ENCODE measurements around the gene SELENOT. TPM values are rescaled to one million over a fixed set of nuclear protein-coding genes. Genes with fewer than 3 reads are reported as not detected.
"Not testable (repeated sequence)": the region's sequence is repeated elsewhere in the genome, so short reads cannot be mapped to it uniquely, and the experiment has no call there.

SELENOT gene
- total RNA-seq, 4 donors from 2014 or later: 49.2 to 97.2 (median 75.3) TPM

GRCh38 chr3:150620002-150620689 is 17.0 kb downstream of the SELENOT start:
- H3K9me3 ChIP-seq: no peaks in the 10 kb centered on the region
- no peak for DNase-seq (ENCODE audit: low spot score in 2 of 2)
- H3K27ac ChIP-seq: no peak overlapping the region
- H3K36me3 ChIP-seq: peaks cover 4% of the 10 kb centered on the region
- TF ChIP-seq POLR2A (IDR thresholded peaks at IDR 0.05) (no peak), CTCF (IDR thresholded peaks at IDR 0.05) (no peak), POLR2AphosphoS5 (IDR thresholded peaks at IDR 0.05) (no peak), EP300 (IDR thresholded peaks at IDR 0.05) (no peak)
- H3K27me3 ChIP-seq: no peaks in the 10 kb centered on the region
- no peaks in the 10 kb centered on the region for H3K4me1 ChIP-seq
- H3K4me3 ChIP-seq: no peak overlapping the region
- 86% methylated on average over 7 of the region's 7 CpGs for WGBS

- H3K36me3 ChIP-seq: peaks cover 32% of the 10 kb centered on the region
- H3K4me1 ChIP-seq; H3K27ac ChIP-seq; H3K9me3 ChIP-seq; H3K27me3 ChIP-seq; DNase-seq (ENCODE audit: low spot score in 2 of 2); H3K4me3 ChIP-seq: not testable (repeated sequence)
Measured at GRCh38 chr3:150622955-150623354, 19.8 kb downstream of the SELENOT start.

- no peak for DNase-seq (ENCODE audit: low spot score in 2 of 2)
- H3K27ac ChIP-seq: no peak overlapping the region
- WGBS: 97% methylated on average over 1 of the region's 1 CpG
- no peaks in the 10 kb centered on the region for H3K9me3 ChIP-seq
- H3K27me3 ChIP-seq: no peaks in the 10 kb centered on the region
- no peak for TF ChIP-seq EP300 (IDR thresholded peaks at IDR 0.05)
- TF ChIP-seq POLR2A (IDR thresholded peaks at IDR 0.05): no peak
- TF ChIP-seq POLR2AphosphoS5 (IDR thresholded peaks at IDR 0.05): no peak
- no peak for TF ChIP-seq CTCF (IDR thresholded peaks at IDR 0.05)
- H3K4me1 ChIP-seq: no peaks in the 10 kb centered on the region
- H3K36me3 ChIP-seq: peaks cover 42% of the 10 kb centered on the region
- H3K4me3 ChIP-seq: no peak overlapping the region
Measured at GRCh38 chr3:150623945-150624344, 20.8 kb downstream of the SELENOT start.

GRCh38 chr3:150626148-150626930 is 23.2 kb downstream of the SELENOT start:
- Histone ChIP-seq H3K4me3 (no peak overlapping the region), H3K4me1 (no peaks in the 10 kb centered on the region), H3K36me3 (peaks cover 51% of the 10 kb centered on the region), H3K27ac (no peak overlapping the region), H3K9me3 (no peaks in the 10 kb centered on the region), H3K27me3 (no peaks in the 10 kb centered on the region)
- TF ChIP-seq POLR2AphosphoS5 (IDR thresholded peaks at IDR 0.05) (no peak), CTCF (IDR thresholded peaks at IDR 0.05) (no peak), POLR2A (IDR thresholded peaks at IDR 0.05) (no peak), EP300 (IDR thresholded peaks at IDR 0.05) (no peak)
- DNase-seq (ENCODE audit: low spot score in 2 of 2): no peak
- WGBS: 92% methylated on average over 2 of the region's 2 CpGs

- DNase-seq (ENCODE audit: low spot score in 2 of 2): no peak
- Histone ChIP-seq H3K9me3 (no peaks in the 10 kb centered on the region), H3K36me3 (peaks cover 54% of the 10 kb centered on the region), H3K27ac (no peak overlapping the region), H3K4me1 (no peaks in the 10 kb centered on the region), H3K27me3 (no peaks in the 10 kb centered on the region), H3K4me3 (no peak overlapping the region)
- 81% methylated on average over 2 of the region's 2 CpGs for WGBS
- TF ChIP-seq CTCF (IDR thresholded peaks at IDR 0.05) (no peak), POLR2AphosphoS5 (IDR thresholded peaks at IDR 0.05) (no peak), EP300 (IDR thresholded peaks at IDR 0.05) (no peak)
Measured at GRCh38 chr3:150627557-150627956, 24.4 kb downstream of the SELENOT start.

All from suprapubic skin (tissue), 4 donors.